C4-2B (cell line): ENCODE results near the gene CIB1.

Source experiments
- H3K27ac ChIP-seq: fragments of 450-650 bp; 2 replicates; pipeline ENCODE4 v1.5.1; 2017
- CTCF ChIP-seq: fragments of 450-650 bp; conservative IDR thresholded peaks from 2 replicates; pipeline ENCODE4 v1.5.1; 2017; ENCODE audit warnings: mild to moderate bottlenecking
- ZFX ChIP-seq: fragments of 450-650 bp; IDR thresholded peaks from 2 replicates; pipeline ENCODE4 v1.6.1; 2017

Gene CIB1

GRCh38 chr15:90232941-90233386 is 777 bp downstream of the CIB1 start:
- TF ChIP-seq CTCF (peak; percentile 84), ZFX (no peak)
- H3K27ac ChIP-seq: peak overlapping the region; percentile 94

- TF ChIP-seq ZFX (no peak), CTCF (no peak)
- peak overlapping the region; percentile 94 for H3K27ac ChIP-seq
Measured at GRCh38 chr15:90232196-90232595, 1.5 kb downstream of the CIB1 start.

DNA sequence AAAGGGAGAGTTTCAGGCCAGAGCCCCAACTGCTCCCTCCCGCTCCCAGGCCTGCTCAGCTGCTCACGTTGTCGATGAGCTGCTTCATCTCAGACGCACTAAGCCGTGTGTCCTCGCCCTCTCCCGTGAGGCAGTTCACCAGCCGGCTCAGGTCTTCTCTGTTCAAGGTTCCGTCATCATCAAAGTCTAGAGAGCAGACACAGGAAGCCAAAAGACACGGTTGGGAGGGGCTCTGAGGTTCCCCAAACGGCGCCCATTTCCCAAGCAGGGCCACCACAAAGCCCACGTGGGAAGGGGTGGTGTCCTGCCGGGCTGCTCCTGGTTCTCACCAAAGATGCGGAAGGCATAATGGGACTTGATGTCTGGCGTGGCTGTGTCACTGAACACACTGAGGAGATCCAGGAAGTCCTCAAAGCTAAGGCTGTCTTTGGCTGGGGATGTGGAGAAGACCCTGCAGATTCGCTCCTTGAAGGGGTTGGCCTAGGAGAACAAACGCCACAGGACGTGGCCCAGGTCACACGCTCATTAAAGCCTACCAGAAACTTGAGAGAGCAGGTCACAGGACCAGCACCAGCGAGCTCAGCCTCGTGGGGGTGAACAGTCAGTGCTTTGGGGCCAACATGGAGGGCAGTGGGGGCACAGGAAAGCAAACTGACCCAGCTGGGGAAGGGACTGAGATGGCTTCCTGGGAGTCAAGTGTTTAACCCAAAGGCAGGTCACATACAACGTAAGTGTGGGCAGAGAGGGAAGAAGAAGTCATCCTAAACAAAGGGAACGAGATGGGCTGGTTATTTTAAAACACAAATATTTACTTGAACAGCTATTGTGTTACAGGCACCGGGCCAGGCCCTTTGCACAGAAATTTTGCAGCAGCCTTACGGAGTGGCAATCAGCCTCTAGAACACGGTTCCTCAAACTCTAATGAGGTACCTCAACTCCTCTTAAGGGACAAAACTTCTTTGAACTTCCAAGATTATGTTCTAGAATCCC is 2.4 kb downstream of the CIB1 start:
- peak overlapping the region; percentile 94 for H3K27ac ChIP-seq
- TF ChIP-seq CTCF (no peak), ZFX (no peak)

DNA sequence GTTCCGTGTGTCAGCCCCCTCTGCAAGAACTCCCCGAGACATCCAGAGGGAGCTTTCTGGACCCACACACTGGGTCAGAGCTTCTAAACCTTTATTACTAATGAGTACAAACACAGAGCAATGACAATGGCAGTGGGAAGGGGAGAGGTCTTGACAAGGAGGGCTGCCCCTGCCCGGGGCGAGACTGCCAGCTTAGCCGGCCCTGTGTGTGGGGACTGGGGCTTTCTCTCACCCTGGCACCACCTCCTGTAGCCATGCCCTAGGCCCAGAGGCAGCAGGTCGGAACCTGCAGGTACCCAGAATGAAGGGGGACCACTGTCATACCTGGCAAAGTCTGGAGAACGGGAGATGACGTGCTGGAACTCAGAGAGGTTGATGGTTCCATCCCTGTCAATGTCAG is 3.1 kb downstream of the CIB1 start:
- TF ChIP-seq CTCF: no peak
- TF ChIP-seq ZFX: no peak
- H3K27ac ChIP-seq: peak overlapping the region; percentile 94

GRCh38 chr15:90230071-90230494 is 3.7 kb downstream of the CIB1 start:
- peak overlapping the region; percentile 94 for H3K27ac ChIP-seq
- TF ChIP-seq CTCF: no peak
- no peak for TF ChIP-seq ZFX

- peak overlapping the region; percentile 94 for H3K27ac ChIP-seq
Measured at GRCh38 chr15:90228960-90229359, 4.8 kb downstream of the CIB1 start.

More at GRCh38 chr15:90228960-90229359, 4.8 kb downstream of the CIB1 start:
- TF ChIP-seq CTCF (no peak), ZFX (no peak)
